Amniotic epithelial cell (primary cell): ENCODE data around the gene ABHD2.

Source experiments
- DNase-seq: peaks from one replicate; pipeline ENCODE4 v3.0.0-alpha.2; 2010; ENCODE audit warnings: low read depth

ABHD2 gene

GRCh38 chr15:89167267-89168176 is 79.3 kb downstream of the ABHD2 start:
- DNase-seq: peak; percentile 34

DNA sequence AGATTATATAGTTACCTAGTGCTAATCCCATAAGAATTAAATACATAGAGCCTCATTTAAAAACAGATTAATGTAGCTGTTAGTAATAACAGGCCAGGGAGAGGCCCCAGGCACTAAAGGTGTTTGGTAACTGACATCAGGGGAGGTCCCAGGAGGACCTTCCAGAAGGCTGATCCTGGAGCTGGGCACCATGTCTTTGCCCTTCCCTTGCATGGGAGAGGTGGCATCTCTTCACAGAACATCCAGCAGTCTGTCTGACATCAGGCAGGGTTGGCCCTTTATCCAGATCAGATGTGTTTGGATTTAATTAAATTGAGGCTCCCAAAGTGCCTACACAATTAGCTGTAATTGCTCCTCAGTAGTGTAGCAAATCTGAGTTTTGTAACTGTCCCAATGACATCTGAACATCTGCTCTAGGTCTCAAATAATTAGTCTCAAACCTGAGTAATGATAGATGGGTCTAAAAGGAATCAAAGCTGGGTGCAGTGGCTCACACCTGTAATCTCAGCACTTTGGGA is 80.1 kb downstream of the ABHD2 start:
- no peak for DNase-seq

DNA sequence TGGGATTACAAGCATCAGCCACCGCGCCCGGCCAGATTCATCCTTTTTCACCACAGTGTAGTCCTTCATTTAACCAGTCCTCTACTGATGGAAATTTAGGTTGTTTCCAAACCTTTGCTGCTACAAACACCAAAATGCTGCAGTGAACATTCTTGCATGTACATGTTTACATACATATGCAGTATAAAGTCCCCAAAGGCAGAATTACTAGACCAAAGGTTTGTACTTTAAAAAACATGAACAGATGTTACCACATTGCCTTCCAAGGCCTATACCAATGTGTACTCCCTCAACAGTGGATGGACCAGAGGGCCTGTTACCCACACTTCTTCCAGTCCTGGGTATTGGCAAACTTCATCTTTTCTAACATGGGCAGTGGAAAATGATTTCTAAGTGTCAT is 82.1 kb downstream of the ABHD2 start:
- DNase-seq: no peak

DNA sequence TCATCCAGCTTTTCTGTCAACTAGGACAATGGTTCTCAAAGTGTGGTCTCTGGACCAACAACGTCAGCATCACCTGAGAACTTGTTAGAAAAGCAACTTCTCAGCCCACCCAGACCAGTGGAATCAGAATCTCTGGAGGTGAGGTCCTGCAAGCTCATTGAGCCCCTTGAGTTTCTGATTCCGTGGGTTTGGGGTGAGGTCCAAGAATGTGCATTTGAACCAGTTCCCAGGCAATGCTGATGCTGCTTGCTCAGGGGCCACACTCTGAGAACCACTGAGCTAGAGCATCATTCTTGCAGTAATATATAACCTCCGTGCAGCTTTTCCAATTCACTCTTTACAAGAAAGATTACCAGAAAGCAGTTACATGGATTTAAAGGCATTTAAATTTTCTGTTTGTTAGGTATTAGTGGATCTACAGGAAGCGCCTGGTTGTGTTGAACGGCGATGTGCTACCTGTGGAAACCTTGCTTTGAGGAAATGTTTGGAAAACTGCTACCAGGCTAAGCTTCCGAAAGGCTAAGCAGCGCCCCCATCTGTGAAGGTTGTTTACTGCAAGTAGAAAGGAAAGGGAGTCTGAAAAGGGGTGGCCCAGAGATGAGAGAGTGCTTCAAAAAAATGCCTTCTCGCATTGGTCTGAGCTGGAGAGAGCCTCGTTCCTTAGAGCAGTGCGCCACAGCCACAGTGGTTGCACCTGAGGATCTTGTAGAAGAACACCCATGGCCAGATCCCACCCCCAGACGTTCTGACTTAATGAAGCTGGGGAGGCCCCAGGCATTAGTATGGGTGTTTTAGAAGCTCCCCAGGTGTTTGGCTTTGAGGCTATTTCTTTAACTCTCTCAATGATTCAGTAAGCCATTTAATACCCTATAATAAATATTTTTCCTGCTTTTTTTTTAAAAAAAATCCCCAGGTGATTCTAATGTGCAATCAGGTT is 83.1 kb downstream of the ABHD2 start:
- DNase-seq: peak; percentile 36

GRCh38 chr15:89172921-89173320 is 84.7 kb downstream of the ABHD2 start:
- no peak for DNase-seq

DNA sequence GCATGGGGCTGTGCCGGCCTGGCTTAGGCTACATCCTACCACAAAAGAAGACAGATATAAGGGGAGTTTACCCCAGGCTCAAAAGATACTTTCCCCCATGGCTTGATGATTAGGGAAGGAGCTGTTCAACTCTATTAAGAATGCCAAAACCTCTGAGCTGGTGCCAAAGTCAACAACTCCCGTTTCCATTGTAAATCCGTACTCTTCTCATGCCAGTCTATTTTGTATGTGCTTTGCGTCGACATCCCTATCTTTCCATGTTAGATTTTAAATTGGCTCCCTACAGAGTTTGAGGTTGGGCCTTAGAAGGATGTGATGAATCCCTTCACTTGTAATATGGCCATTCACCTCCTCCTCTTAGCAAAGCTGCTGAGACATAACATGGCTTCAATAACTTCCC is 86.2 kb downstream of the ABHD2 start:
- no peak for DNase-seq

DNA sequence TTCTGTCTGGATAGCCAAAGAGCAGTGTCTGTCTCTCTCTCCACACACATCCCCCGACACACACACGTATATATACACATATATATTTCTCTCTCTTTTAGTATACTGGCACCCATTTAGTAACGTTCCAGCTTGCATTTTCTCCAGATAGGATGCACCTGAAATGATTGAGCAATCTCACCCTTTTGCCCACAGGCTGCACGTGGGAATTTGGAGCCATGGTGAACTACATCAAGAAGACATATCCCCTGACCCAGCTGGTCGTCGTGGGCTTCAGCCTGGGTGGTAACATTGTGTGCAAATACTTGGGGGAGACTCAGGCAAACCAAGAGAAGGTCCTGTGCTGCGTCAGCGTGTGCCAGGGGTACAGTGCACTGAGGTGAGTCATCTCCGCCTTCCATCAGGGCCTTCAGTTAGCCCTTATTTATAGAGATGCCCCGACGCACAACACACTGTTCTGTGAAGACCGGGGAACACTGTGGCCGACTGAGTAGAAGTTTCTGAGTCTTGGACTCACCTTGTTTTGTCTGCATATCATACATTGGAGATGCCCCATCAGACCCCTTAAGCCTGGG is 87.4 kb downstream of the ABHD2 start:
- DNase-seq: peak; percentile 27

DNA sequence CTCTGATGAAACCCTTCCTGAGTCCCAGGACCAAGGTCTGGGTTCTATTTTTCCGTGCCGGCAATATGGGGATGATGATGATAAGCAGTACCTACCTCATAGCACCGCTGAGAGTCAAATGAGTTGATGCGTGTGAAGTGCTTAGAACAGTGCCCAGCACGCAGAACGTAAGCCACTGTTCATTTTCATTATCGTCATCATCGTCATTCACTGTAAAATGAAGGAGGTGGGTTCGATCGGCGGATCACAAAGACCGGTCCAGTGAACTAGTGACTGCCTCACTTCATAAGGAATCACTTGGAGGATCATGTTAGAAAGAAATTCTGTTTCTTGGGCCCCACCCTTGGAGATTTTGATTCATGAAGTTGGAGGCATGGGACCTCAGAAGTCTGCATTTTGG is 88.9 kb downstream of the ABHD2 start:
- no peak for DNase-seq

GRCh38 chr15:89177633-89178306 is 89.5 kb downstream of the ABHD2 start:
- peak; percentile 63 for DNase-seq

DNA sequence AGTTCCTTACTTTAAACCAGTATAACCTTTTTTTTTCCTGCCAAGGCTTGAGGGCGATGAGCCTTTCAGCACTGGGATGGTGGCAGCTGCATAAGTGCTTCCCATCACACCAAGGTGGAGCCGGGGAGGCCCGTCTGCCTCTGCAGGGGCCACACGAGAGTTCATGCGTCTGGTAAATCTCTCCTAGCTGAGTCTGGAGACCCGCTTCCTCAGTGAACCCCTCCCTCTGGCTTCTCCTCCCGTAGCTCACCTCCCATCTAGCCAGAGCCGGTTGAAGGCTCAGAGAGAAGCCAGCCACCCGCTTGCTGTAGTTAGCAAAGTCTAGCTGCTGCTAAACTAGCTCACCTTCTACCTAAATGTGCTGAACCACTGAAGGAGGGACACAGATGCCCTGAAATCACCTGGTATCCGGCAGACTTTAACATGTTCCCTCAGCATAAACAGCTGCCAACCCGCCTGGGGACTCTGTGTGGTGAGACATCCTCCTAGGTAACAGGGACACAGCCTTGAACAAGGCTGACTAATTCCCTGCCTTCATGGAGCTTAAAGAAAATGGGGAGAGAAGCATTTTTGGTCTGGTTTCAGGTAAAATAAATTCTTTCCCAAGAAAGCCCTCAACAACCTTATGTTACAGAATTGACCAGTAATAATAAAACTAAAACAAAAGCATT is 90.2 kb downstream of the ABHD2 start:
- DNase-seq: no peak

DNA sequence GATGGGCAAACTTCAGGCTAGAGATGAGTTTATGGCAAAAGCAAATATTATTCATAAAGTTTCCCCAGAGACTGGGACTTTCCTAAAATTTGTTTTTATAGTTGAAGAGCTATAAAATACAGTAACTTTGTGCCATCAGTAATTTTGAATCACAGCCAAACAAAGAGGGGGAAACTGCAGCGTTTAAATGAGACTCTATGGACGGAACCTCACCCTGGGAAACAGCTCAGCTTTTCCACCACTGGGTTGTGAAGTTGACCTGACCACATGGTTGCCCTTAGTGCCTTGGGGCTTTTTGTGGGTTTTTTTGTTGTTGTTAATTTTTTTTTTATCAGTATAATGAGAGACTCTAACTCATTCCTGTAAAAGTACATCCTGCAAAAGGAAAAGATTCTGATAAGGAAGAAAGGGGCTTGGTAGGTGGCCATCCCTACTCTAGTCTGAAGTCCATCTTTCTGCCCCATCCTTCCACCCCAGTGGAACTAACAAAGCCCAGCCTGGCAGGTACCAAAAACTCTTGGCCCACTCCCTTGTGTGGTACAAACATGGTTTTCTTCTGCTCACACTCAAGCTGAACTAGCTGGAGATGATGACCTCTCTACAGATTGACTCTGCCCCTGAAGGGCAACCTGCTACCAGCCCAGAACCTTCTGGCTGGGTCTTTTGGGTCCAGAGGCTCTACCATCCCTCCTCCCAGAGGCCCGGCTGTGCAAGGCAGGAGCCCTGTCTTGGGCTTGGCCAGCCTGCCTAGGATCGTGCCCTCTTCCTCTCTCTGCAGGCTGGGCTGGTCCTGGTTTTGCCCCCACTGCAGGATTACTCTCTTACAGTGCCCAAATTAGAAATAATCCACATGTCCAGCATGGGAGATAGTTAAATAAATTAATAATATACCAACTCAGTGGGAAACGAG is 92.0 kb downstream of the ABHD2 start:
- no peak for DNase-seq

GRCh38 chr15:89184357-89184756 is 96.1 kb downstream of the ABHD2 start:
- no peak for DNase-seq

DNA sequence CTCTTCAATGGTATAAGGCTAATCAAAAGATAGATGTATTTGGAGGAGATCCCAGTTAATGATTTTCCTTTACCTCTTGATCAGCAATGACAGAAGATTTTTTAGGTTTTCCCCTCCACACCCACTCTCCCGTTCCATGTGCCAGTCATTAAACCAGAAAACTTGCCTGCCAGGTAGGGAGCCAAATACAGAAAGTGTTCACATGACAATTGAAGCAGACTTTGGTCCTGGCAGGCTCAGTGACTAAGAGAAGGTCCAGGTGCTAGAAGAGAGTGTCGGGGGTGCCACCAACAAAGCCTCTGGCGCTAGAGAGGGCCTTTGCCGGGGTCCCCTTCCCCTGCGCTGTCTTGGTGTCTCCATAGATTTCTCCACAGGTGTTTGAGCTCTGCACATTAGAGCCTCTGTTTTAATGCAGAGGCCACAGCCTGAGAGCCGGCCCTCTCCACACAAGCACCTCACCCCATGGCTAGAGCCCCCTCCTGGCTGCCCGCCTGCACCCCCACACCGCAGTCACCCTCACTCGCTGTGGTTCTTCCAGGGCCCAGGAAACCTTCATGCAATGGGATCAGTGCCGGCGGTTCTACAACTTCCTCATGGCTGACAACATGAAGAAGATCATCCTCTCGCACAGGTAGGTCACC is 96.8 kb downstream of the ABHD2 start:
- DNase-seq: no peak

- DNase-seq: no peak
Observed at GRCh38 chr15:89186803-89187202, 98.5 kb downstream of the ABHD2 start.

GRCh38 chr15:89187301-89187985 is 99.2 kb downstream of the ABHD2 start:
- DNase-seq: no peak

- no peak for DNase-seq
Observed at GRCh38 chr15:89187986-89188514, 99.8 kb downstream of the ABHD2 start.

GRCh38 chr15:89192136-89192535 is 103.9 kb downstream of the ABHD2 start:
- DNase-seq: peak; percentile 23

DNA sequence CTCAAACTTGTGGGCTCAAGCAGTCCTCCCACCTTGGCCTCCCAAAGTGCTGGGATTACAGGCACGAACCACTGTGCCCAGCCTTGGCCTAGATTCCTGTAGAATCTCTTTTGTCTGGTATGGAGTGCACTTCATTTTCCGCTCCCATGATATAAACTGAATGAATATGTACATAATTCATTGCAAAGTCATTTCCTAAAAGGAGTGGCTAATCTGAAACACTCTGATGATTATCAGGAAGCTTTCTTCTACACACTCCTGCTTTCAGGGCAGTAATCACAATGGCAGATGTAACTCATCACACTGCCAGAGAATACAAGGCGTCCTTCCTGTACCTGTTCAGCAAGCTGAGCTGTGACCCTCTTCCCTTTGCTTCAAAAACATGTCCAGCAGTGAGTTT is 104.5 kb downstream of the ABHD2 start:
- DNase-seq: peak; percentile 27

DNA sequence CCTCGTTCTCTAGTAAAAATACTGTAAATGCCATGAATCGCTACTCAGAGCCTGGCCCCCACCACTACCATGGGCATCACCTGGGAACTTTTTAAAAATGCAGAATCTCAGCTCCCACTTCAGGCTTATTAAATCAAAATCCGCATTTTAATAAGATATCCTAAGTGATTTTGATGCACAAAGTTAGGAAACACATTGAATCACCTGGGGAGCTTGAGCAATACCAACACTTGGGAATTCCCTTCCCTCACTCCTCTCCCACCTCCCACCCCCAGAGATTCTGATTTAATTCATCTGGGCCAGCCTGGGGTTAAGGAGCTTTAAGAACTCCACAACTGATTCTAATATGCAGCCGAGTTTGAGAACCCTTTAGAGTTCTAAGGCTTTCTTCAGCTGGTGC is 106.4 kb downstream of the ABHD2 start:
- DNase-seq: no peak
